Measurements from ENCODE around the gene THSD4. TPM values are rescaled to one million over a fixed set of nuclear protein-coding genes. Genes with fewer than 3 reads are reported as not detected.
"Not testable (repeated sequence)": the region's sequence is repeated elsewhere in the genome, so short reads cannot be mapped to it uniquely, and the experiment has no call there.

Gene THSD4
- total RNA-seq, 1 donor from 2014 or later, result 116 TPM

- intact Hi-C loops (cut with DNase I), result no loop called here
- DNase-seq (ENCODE audit: low spot score), result no peak
Observed at GRCh38 chr15:71171195-71171594, 55.9 kb downstream of the THSD4 start.

- DNase-seq (ENCODE audit: low spot score); intact Hi-C loops (cut with DNase I): not testable (repeated sequence)
Observed at GRCh38 chr15:71174360-71174759, 59.1 kb downstream of the THSD4 start.

GRCh38 chr15:71180986-71181853, 65.9 kb downstream of the THSD4 start:
- intact Hi-C loops (cut with DNase I), result no loop called here
- DNase-seq (ENCODE audit: low spot score), result no peak

- intact Hi-C loops (cut with DNase I), result no loop called here
- no peak for DNase-seq (ENCODE audit: low spot score)
Observed at GRCh38 chr15:71182522-71182921, 67.3 kb downstream of the THSD4 start.

- DNase-seq (ENCODE audit: low spot score), result no peak
- intact Hi-C loops (cut with DNase I), result no loop called here
Observed at GRCh38 chr15:71183063-71183462, 67.8 kb downstream of the THSD4 start.

GRCh38 chr15:71185706-71186105, 70.4 kb downstream of the THSD4 start:
- intact Hi-C loops (cut with DNase I), result no loop called here
- no peak for DNase-seq (ENCODE audit: low spot score)

- no peak for DNase-seq (ENCODE audit: low spot score)
- intact Hi-C loops (cut with DNase I), result no loop called here
Observed at GRCh38 chr15:71186267-71186666, 71.0 kb downstream of the THSD4 start.

GRCh38 chr15:71187078-71187477, 71.8 kb downstream of the THSD4 start:
- intact Hi-C loops (cut with DNase I), result no loop called here
- no peak for DNase-seq (ENCODE audit: low spot score)

GRCh38 chr15:71187526-71187925, 72.3 kb downstream of the THSD4 start:
- DNase-seq (ENCODE audit: low spot score), result no peak
- intact Hi-C loops (cut with DNase I), result no loop called here

- no peak for DNase-seq (ENCODE audit: low spot score)
- intact Hi-C loops (cut with DNase I), result no loop called here
Observed at GRCh38 chr15:71189718-71190117, 74.4 kb downstream of the THSD4 start.

- no peak for DNase-seq (ENCODE audit: low spot score)
- intact Hi-C loops (cut with DNase I), result no loop called here
Observed at GRCh38 chr15:71191296-71191695, 76.0 kb downstream of the THSD4 start.

GRCh38 chr15:71192816-71193215, 77.5 kb downstream of the THSD4 start:
- no peak for DNase-seq (ENCODE audit: low spot score)
- intact Hi-C loops (cut with DNase I), result no loop called here

GRCh38 chr15:71194286-71194685, 79.0 kb downstream of the THSD4 start:
- DNase-seq (ENCODE audit: low spot score), result no peak
- intact Hi-C loops (cut with DNase I), result no loop called here

- intact Hi-C loops (cut with DNase I), result no loop called here
- DNase-seq (ENCODE audit: low spot score), result no peak
Observed at GRCh38 chr15:71195242-71195641, 80.0 kb downstream of the THSD4 start.

GRCh38 chr15:71197620-71198019, 82.3 kb downstream of the THSD4 start:
- intact Hi-C loops (cut with DNase I), result no loop called here
- DNase-seq (ENCODE audit: low spot score), result no peak

GRCh38 chr15:71198846-71199245, 83.6 kb downstream of the THSD4 start:
- no peak for DNase-seq (ENCODE audit: low spot score)
- intact Hi-C loops (cut with DNase I), result no loop called here

- DNase-seq (ENCODE audit: low spot score), result no peak
- intact Hi-C loops (cut with DNase I), result no loop called here
Observed at GRCh38 chr15:71199384-71200351, 84.4 kb downstream of the THSD4 start.

- intact Hi-C loops (cut with DNase I), result no loop called here
Observed at GRCh38 chr15:71201477-71201876, 86.2 kb downstream of the THSD4 start.

GRCh38 chr15:71202712-71203111, 87.4 kb downstream of the THSD4 start:
- intact Hi-C loops (cut with DNase I), result loop anchor here (2.0 kb wide), 1 partner anchor 22 kb away; no protein-coding TSS in a partner anchor

More at GRCh38 chr15:71201477-71201876, 86.2 kb downstream of the THSD4 start:
- no peak for DNase-seq (ENCODE audit: low spot score)

More at GRCh38 chr15:71202712-71203111, 87.4 kb downstream of the THSD4 start:
- DNase-seq (ENCODE audit: low spot score), result no peak

All from cardiac septum (tissue), 1 donor.